Astrocyte of the hippocampus (primary cell): ENCODE measurements around the gene GRXCR2.
"Not testable (repeated sequence)": the region's sequence is repeated elsewhere in the genome, so short reads cannot be mapped to it uniquely, and the experiment has no call there.

Experiments
- DNase-seq: peaks from one replicate; pipeline ENCODE4 v3.0.0; 2011; ENCODE audit warnings: low read depth, low spot score

The GRXCR2 gene

DNA sequence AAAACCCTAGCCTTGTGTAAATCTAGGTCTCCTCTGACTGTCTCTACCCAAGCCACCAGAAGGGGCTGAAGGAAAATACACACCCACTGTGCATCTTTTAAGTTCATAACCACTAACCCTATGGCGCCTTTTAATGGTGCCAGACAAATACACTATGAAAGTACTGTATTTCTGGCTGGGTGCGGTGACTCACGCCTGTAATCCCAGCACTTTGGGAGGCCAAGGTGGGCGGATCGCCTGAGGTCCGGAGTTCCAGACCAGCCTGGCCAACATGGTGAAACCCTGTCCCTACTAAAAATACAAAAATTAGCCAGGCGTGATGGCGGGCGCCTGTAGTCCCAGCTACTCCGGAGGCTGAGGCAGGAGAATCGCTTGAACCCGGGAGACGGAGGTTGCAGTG, 36.6 kb downstream of the GRXCR2 start:
- not testable (repeated sequence) for DNase-seq

DNA sequence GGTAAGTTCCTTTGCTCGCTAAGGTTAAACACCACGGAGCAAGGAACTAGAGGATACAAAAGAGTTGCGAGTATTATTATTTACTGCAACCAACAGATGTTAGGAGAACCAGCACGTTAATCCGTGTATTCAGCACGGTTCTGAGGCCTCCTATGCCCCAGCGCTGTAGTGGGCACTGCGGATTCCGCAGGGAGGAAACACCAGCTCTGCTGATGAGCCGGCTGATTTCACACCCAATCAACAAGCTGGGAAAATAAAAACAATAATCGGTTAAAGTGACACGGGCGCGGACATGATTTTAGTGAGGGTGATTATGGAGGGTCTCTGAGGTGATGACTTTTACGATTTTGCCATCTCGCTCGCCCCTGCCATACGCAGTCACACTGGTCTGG, 37.0 kb downstream of the GRXCR2 start:
- no peak for DNase-seq

DNA sequence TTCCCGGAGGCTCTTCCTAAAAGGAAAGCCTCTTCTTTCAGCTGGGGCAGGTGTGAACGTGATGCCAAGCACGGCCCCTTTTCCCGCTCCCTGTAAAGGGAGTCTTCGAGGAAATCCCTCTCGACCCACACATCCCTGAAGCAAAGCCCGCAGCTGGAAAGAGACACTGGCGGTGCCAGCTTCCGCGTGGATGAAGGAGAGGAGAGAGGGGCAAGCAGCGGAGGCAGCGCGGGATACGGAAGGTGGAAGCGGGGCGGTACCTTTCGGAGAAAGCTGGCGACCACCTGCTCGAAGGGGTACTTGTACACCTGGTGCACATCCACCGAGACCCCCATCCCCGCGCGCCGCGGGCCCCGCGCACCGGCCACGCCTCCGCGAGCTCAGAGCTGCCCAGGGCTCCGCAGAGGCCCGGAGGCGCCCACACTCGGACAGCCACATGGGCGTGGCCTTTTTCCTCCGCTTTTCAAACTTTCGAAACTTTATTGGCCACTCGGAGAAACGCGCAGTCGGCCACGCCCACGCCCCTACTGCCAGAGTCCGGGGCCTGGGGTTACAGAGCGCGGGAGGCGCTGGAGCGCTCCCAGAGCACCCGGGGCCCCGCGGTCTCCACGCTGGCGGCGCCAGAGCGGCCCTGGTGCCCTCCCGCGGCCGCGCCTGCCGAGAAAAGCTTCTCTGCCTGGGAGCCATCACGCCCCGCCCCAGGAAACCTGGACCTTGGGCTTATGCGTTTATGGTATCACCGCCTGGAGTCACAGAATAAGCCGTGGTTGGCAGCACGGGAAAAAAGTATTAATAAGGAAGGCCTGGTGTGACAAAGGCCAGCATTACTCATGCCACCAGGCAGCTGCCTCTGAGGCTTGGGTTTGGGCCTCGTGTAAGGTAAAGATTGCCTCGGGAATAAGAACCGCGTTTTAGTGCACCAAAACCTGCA, 37.6 kb downstream of the GRXCR2 start, which contains the start of gene PRELID2:
Gene PRELID2 (minus strand): TSS at position 426 of the 931 bp plus-strand sequence. CDS start 91 bp downstream, at position 335.
- DNase-seq, result peak; percentile 94

DNA sequence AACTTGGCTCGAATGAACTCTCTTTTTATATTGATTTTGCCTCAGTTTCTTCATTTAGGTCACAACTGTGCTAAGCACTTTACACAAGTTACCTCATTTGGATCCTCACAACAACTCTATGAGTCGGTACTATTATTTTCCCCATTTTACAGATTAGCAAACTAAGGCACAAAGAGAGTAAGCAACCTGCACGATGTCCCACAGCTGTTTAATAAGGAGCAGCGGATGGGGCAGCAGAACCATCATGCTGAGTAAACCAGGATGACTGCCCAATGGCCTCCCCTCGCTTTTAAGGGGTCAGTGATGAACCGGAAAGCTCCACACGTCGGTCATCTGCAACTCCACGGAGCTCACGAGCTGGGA, 38.3 kb downstream of the GRXCR2 start:
- DNase-seq, result no peak

DNA sequence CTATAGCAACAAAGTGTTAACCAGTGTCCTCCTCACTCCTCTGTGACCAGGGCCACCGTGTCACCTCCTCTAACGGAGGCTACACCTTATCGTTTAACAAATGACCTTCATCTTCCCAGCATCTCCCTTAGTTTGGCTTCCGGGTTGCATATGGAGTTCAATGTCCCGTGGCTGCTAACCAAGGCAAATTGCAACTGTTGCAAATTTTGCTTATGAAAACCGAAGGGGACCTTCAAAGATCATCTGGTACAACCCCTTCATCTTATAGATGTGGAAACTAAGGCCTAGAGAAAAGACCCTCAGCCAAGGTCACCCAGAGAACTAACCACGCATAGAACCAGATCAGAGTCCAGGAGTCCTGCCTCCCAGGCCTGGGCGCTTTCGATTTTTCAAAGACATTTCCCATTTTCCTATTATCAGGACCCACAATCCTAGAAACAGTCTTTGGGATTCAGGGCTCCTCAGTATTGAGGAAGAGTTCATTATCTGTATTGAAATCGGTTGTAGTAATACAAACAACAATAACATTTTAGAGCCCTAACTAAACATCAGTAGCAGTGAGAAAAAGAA, 39.1 kb downstream of the GRXCR2 start:
- no peak for DNase-seq

- DNase-seq, result peak; percentile 31
Observed at GRCh38 chr5:145830594-145830993, 42.2 kb downstream of the GRXCR2 start.

DNA sequence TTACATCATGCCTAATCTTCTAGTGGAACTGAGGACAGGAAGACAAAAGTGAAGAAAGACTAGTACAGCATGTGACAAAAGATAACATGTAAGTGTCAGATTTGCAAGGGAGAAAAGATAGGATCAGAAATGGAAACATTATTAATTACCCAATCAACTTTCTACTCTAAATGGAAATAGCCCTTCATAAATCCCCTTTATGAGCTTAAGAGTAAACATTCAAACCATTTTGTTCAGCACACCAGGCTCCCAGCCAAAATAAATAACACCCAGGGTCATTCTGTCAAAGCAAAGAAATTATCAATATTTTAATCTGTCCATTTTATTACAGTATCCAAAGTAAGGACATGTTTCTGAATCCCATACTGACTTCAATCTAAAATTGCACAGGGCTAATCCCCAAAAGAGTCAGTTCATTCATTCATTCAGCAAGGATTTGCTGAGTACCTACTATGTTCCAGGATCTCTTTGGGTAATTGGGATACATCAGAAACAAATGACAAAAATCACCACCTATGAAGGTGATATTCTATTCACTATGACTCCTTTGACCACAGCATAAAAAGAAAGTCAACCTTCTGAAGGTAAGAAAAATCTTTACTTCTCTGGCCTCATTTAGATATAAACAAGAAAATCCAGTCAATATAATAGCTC, 43.0 kb downstream of the GRXCR2 start:
- DNase-seq, result no peak

GRCh38 chr5:145826895-145827674, 45.7 kb downstream of the GRXCR2 start:
- DNase-seq, result no peak

DNA sequence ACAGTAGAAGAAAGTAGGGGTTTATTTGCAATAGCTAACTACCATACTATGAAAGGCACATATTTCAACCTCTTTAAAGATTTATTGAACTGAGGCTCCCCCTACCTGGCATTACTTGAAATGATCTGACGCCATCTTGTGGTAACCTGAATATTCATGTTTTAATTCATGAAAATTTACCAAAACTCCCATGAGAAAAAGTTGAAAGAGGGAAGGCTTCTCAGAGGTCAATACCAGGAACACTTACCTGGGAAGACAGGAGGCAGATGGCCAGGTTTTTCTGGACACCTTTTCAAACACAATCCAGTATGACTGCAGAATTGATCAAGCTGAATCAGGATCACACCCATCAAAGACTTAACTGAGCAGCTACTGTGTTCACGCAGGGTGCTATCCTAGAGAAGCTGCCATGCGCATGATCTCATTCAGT, 47.0 kb downstream of the GRXCR2 start:
- DNase-seq, result peak; percentile 70

- DNase-seq, result peak; percentile 69
Observed at GRCh38 chr5:145824040-145824439, 48.8 kb downstream of the GRXCR2 start.

DNA sequence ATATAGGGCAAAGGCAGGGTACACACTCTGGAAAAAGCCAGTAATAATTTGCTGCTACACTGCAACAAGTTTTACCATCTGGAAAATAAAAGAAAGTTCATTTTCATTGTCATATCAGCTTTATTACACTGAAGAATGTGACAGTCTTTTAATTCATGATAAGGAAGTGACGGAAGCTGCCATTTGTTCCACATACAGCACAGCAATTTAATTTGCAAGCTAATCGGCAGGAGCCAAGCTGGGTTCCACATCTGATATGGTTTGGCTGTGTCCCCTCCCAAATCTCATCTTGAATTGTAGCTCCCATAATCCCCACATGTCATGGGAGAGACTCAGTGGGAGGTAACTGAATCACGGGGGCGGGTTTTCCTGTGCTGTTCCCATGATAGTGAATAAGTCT, 54.2 kb downstream of the GRXCR2 start:
- DNase-seq, result no peak

DNA sequence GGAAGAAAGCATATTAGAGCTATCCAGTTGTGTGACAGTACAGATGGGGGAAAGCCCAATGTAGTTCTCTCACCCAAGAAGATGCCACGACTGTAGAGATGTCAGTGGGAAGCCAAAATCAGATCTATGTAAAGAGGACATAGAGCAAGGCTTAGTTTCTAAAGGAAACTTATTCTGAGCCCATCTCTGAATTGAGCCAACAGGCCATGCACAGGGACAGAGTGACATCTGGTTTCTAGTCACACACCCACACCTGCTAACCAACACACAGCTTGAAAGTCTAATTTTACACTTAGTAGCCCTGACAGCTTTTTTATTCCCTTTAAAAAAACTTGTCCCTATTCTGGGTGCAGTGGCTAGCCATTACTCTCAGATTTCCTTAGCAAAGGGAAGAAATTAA, 59.9 kb downstream of the GRXCR2 start:
- no peak for DNase-seq

DNA sequence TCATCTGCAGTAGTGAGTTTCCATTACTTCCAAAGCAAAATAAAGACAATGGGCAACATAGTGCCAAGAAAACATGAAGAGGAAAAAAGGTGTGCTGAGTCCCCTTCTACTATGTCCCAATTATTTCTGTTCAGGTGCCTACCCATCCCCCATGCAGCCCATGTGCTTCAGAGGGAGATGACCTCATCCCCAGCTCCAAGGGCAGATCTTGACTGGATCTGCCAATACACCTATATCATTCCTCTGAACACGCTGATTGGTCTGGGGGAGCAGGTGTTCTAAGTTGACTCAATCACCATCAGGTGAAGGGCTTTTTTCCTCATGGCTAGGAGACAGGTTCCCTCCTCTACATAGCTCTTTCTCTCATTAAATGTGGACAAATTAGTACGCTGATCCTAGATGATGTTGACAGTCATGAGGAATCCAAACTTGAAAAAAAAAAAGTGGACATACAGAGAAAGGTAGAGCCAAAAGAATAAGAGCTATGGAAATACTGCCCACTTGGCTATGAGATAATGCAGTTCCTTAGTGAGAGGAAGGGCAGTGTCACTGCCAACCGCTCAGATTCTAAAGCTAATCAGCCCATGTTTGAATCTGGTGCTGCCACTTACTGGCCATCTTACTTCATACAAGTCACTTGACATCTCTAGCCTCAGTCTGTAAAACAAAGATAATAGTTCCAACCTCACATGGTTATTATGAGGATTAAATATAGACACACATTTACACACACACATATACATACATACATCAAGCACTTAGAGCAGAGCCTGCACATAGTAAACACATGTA, 60.8 kb downstream of the GRXCR2 start:
- DNase-seq, result peak; percentile 52
